GM12878 (cell line): ENCODE data around the gene KLHL26. TPM values are rescaled to one million over a fixed set of nuclear protein-coding genes. Genes with fewer than 3 reads are reported as not detected.

Source experiments
- ATAC-seq: fragments of 200-7000 bp; cut with Tn5 transposase; 3 replicates; pipeline ENCODE4 v1.9.1; 2020; ENCODE audit warnings: mild to moderate bottlenecking, moderate library complexity
- BruUV-seq: library from RNA; stranded (reverse); fragments of 400-500 nt; replicated peaks from 2 replicates; lab custom pipeline; 2021; lab: Mats Ljungman, UMichigan
- CTCF ChIA-PET: fragments of 300-600 bp; sonication (Branson Sonifier 250); formaldehyde crosslinking; extraction: SDS; loops from one replicate; lab custom pipeline; 2021; ENCODE audit warnings: inconsistent platforms; lab: Yijun Ruan, JAX
- POLR2A ChIA-PET: fragments of 350-600 bp; formaldehyde crosslinking; extraction: SDS; loops from one replicate; lab custom pipeline; 2021; ENCODE audit warnings: inconsistent platforms; lab: Charles Lee
- RAD21 ChIA-PET: fragments of 300-600 bp; sonication (Branson Sonifier 250); formaldehyde crosslinking; loops from one replicate; lab custom pipeline; 2023; ENCODE audit warnings: antibody characterized with exemption; ENCODE audit not compliant: unreplicated experiment; lab: Charles Lee
- SMC1A ChIA-PET: fragments of 300-600 bp; sonication (Branson Sonifier 250); formaldehyde crosslinking; loops from one replicate; lab custom pipeline; 2023; ENCODE audit not compliant: unreplicated experiment, uncharacterized antibody; lab: Charles Lee
- DNase-seq: peaks from one replicate; pipeline ENCODE4 v3.0.0-alpha.2; 2011; ENCODE audit warnings: low read depth, low spot score
- FAIRE-seq: peaks from 3 replicates; lab custom pipeline; 2011; peaks lifted over from hg19 to GRCh38; lab: Jason Lieb, UNC
- H2AFZ ChIP-seq: 2 replicates; pipeline ENCODE4 v1.6.0; 2011; ENCODE audit warnings: low read depth, low read length, control low read depth; ENCODE audit not compliant: control insufficient read depth
- H3K27ac ChIP-seq: 2 replicates; pipeline ENCODE4 v1.5.1; 2011; ENCODE audit warnings: control low read depth; ENCODE audit not compliant: control insufficient read depth, insufficient read depth
- H3K27me3 ChIP-seq, 2 experiments: replicated peaks in 1 of 2; 2 replicates each; pipeline versions ENCODE4 v1.6.0 to v1.6.1; 2011; ENCODE audit warnings: low read length in 1 of 2; ENCODE audit not compliant: control insufficient read depth in 2 of 2, insufficient read depth in 2 of 2
- H3K36me3 ChIP-seq, 2 experiments: 2 replicates each; pipeline ENCODE4 v1.5.1; 2011; ENCODE audit warnings: low read length in 1 of 2; ENCODE audit not compliant: control insufficient read depth in 2 of 2, insufficient read depth in 2 of 2
- H3K4me1 ChIP-seq: 2 replicates; pipeline ENCODE4 v1.6.1; 2011; ENCODE audit warnings: mild to moderate bottlenecking, low read length, moderate library complexity, mixed read lengths; ENCODE audit not compliant: control insufficient read depth, insufficient read depth
- H3K4me2 ChIP-seq: 2 replicates; pipeline ENCODE4 v1.6.0; 2011; ENCODE audit warnings: control low read depth; ENCODE audit not compliant: control insufficient read depth, insufficient read depth
- H3K4me3 ChIP-seq: fragments of 200-600 bp; sonication (generic); 2 replicates; pipeline ENCODE4 v1.5.1; 2016
- H3K79me2 ChIP-seq: 2 replicates; pipeline ENCODE4 v1.6.0; 2011; ENCODE audit warnings: low read length; ENCODE audit not compliant: control insufficient read depth, insufficient read depth
- H3K9ac ChIP-seq: 2 replicates; pipeline ENCODE4 v1.8.0; 2011; ENCODE audit warnings: low read length, control low read depth, mixed read lengths; ENCODE audit not compliant: control insufficient read depth, insufficient read depth
- H3K9me3 ChIP-seq: replicated peaks from 3 replicates; pipeline ENCODE4 v1.5.1; 2011; ENCODE audit warnings: mild to moderate bottlenecking, low read length; ENCODE audit not compliant: control insufficient read depth, insufficient read depth
- H4K20me1 ChIP-seq: 2 replicates; pipeline ENCODE4 v1.6.0; 2011; ENCODE audit not compliant: control insufficient read depth, insufficient read depth
- ATF7 ChIP-seq: fragments of 450-650 bp; IDR thresholded peaks from 2 replicates; pipeline ENCODE4 v1.6.1; 2016; ENCODE audit warnings: low read depth, mild to moderate bottlenecking
- CBX3 ChIP-seq: fragments of 200-600 bp; sonication (generic); IDR thresholded peaks from 2 replicates; pipeline ENCODE4 v1.6.1; 2016; ENCODE audit warnings: low read depth, borderline replicate concordance
- ETV6 ChIP-seq, 2 experiments: fragments of 450-650 bp in 1 of 2; IDR thresholded peaks in 1 of 2; conservative IDR thresholded peaks in 1 of 2; 2 replicates each; pipeline ENCODE4 v1.6.1; 2014; ENCODE audit warnings: antibody characterized with exemption in 1 of 2, borderline replicate concordance in 1 of 2, low read depth in 1 of 2, mild to moderate bottlenecking in 1 of 2, moderate library complexity in 1 of 2
- IRF4 ChIP-seq: IDR thresholded peaks from 2 replicates; pipeline ENCODE4 v1.6.1; 2011; ENCODE audit warnings: low read depth, low read length
- POLR2AphosphoS2 ChIP-seq: IDR thresholded peaks from 2 replicates; pipeline ENCODE4 v1.6.1; 2011; ENCODE audit warnings: low read depth, mild to moderate bottlenecking, low read length, improper control_type of control experiment, moderate library complexity
- POU2F2 ChIP-seq: IDR thresholded peaks from 3 replicates; pipeline ENCODE4 v1.6.1; 2011; ENCODE audit warnings: low read depth, mild to moderate bottlenecking, low read length, borderline replicate concordance
- SUPT20H ChIP-seq: IDR thresholded peaks from 2 replicates; pipeline ENCODE4 v1.6.1; 2011; ENCODE audit warnings: low read depth, mild to moderate bottlenecking, low read length, moderate library complexity, borderline replicate concordance; ENCODE audit not compliant: control insufficient read depth
- TCF3 ChIP-seq: IDR thresholded peaks from 2 replicates; pipeline ENCODE4 v1.6.1; 2012; ENCODE audit warnings: low read depth, mild to moderate bottlenecking, low read length, borderline replicate concordance; ENCODE audit not compliant: insufficient read depth
- WGBS: methylation state at CpG from one replicate; pipeline ENCODE4 v1.1.6; 2016; ENCODE audit warnings: low lambda C conversion rate; ENCODE audit not compliant: insufficient replicate concordance, insufficient coverage; ENCODE audit errors: missing lambda C conversion rate; 5-methylcytosine and 5-hydroxymethylcytosine counted together
- in situ Hi-C: fragments of 300-500 bp; cut with MboI; formaldehyde crosslinking; loops from 9 replicates; pipeline ENCODE4 v1.14.3; 2018; ENCODE audit warnings: mixed read lengths
- intact Hi-C: fragments of 100-400 bp; cut with micrococcal nuclease; formaldehyde crosslinking; loops from one replicate; pipeline ENCODE4 v1.14.2; 2022; ENCODE audit not compliant: unreplicated experiment
- polyA plus RNA-seq, 11 experiments: library from polyadenylated mRNA; depleted of rRNA in 4 of 11; unstranded in 6 of 11; stranded (reverse) in 5 of 11; fragments of >200 nt; fragmentation: Nextera tagmentation in 4 of 11; fragmentation: Illumina TruSeq in 1 of 11; extraction: Ambion mirVana in 4 of 11; extraction: Trizol in 1 of 11; gene quantifications; 1 replicate in 1 of 11; 2 replicates in 10 of 11; pipeline versions ENCODE4 v1.2.1 to v1.2.3, GENCODE V29; 2011 to 2016; ENCODE audit warnings: inconsistent platforms in 2 of 11, missing spikeins in 2 of 11, low read depth in 1 of 11
- total RNA-seq, 4 experiments: library from RNA; depleted of rRNA in 3 of 4; stranded (reverse); fragments of >200 nt in 3 of 4; fragmentation: Illumina TruSeq in 1 of 4; extraction: Trizol in 1 of 4; gene quantifications; 2 replicates each; pipeline versions ENCODE4 v1.2.1 to v1.2.3, GENCODE V29; 2013 to 2021
- TF ChIP-seq, protein P1 (sequence below): fragments of 450-650 bp; IDR thresholded peaks from 2 replicates; pipeline ENCODE4 v1.6.1; 2017; ENCODE audit warnings: mild to moderate bottlenecking
- TF ChIP-seq, protein P2 (sequence below): IDR thresholded peaks from 2 replicates; pipeline ENCODE4 v1.6.1; 2011; ENCODE audit warnings: mild to moderate bottlenecking, low read depth, low read length, moderate library complexity; ENCODE audit not compliant: insufficient replicate concordance

The KLHL26 gene
- total and polyA plus RNA-seq, 10 of the 15 experiments (the other 5 are each of a cell fraction or from before 2014, with no cell fraction given) = 0.18 to 14.6 (median 2.9) TPM

DNA sequence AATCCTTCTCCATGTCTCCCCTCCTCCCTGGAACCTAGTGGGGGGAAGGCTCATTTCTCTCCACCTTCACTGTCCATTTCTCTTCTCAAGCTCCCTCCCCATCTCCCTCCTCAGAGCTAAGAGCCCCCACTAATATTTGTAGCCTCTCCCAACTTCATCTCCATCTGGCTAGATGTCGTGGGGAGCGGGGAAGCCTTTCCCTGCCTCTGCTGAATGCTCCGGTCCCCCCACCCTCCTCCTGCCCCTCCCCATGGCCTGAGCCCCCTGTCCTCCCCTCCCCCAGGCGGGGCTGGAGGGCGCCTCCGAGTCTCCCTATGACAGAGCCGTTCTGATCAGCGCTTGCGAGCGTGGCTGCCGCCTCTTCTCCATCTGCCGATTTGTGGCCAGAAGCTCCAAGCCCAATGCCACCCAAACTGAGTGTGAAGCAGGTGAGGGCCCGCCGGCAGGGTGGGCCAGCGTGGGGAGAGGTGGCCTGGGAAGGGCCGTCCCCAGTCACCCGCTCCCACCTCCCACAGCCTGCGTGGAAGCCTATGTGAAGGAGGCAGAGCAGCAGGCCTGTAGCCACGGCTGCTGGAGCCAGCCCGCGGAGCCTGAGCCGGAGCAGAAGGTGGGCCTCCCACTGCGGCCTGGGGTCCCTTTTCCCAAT is 23.1 kb upstream of the KLHL26 start:
- CTCF ChIA-PET = no interaction called here
- Histone ChIP-seq H3K36me3 (no peaks in the 10 kb centered on the region), H3K9ac (no peak overlapping the region), H3K4me2 (no peak overlapping the region), H3K4me1 (no peaks in the 10 kb centered on the region), H3K27me3 (peaks cover 15 to 25% of the 10 kb centered on the region in 2 experiments), H3K4me3 (no peak overlapping the region), H3K9me3 (no peaks in the 10 kb centered on the region), H4K20me1 (peaks cover 2% of the 10 kb centered on the region; the same call in 1 of the 2 replicates), H3K79me2 (no peaks in the 10 kb centered on the region), H2AFZ (no peak overlapping the region), H3K27ac (no peak overlapping the region)
- POLR2A ChIA-PET = no interaction called here
- in situ Hi-C loops = no loop called here
- FAIRE-seq = no peak
- ATAC-seq = no peak
- RAD21 ChIA-PET = no interaction called here
- TF ChIP-seq SUPT20H = no peak
- TF ChIP-seq, protein P1, sequence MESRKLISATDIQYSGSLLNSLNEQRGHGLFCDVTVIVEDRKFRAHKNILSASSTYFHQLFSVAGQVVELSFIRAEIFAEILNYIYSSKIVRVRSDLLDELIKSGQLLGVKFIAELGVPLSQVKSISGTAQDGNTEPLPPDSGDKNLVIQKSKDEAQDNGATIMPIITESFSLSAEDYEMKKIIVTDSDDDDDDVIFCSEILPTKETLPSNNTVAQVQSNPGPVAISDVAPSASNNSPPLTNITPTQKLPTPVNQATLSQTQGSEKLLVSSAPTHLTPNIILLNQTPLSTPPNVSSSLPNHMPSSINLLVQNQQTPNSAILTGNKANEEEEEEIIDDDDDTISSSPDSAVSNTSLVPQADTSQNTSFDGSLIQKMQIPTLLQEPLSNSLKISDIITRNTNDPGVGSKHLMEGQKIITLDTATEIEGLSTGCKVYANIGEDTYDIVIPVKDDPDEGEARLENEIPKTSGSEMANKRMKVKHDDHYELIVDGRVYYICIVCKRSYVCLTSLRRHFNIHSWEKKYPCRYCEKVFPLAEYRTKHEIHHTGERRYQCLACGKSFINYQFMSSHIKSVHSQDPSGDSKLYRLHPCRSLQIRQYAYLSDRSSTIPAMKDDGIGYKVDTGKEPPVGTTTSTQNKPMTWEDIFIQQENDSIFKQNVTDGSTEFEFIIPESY = no peak
- TF ChIP-seq ETV6 (conservative IDR thresholded peaks at IDR 0.05 in 1 of 2, IDR thresholded peaks at IDR 0.05 in 1 of 2; ENCODE audit: borderline replicate concordance in 1 of 2, low read depth in 1 of 2) = no peak
- no peak for TF ChIP-seq POLR2AphosphoS2
- no peak for TF ChIP-seq ATF7
- no peak for TF ChIP-seq IRF4
- TF ChIP-seq, protein P2, sequence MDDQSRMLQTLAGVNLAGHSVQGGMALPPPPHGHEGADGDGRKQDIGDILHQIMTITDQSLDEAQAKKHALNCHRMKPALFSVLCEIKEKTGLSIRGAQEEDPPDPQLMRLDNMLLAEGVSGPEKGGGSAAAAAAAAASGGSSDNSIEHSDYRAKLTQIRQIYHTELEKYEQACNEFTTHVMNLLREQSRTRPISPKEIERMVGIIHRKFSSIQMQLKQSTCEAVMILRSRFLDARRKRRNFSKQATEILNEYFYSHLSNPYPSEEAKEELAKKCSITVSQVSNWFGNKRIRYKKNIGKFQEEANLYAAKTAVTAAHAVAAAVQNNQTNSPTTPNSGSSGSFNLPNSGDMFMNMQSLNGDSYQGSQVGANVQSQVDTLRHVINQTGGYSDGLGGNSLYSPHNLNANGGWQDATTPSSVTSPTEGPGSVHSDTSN = no peak
- no peak for TF ChIP-seq TCF3
- TF ChIP-seq CBX3 = no peak
- TF ChIP-seq POU2F2 = no peak
- DNase-seq = no peak
- SMC1A ChIA-PET = no interaction called here
- 46% methylated on average over 17 of the region's 23 CpGs for WGBS
- intact Hi-C loops = no loop called here
- no TSS peak for BruUV-seq
